HG03025 (cell line): ENCODE measurements around the gene ITM2B.

Source experiments
- ATAC-seq: cut with Tn5 transposase; IDR thresholded peaks from one replicate; pipeline ENCODE4 v1.9.1; 2021; ENCODE audit warnings: mild to moderate bottlenecking, moderate library complexity; ENCODE audit not compliant: unreplicated experiment, low FRiP score

The ITM2B gene

GRCh38 chr13:48255090-48255489, 22.1 kb downstream of the ITM2B start:
- no peak for ATAC-seq

GRCh38 chr13:48255954-48256353, 22.9 kb downstream of the ITM2B start:
- no peak for ATAC-seq

GRCh38 chr13:48258002-48258401, 25.0 kb downstream of the ITM2B start:
- ATAC-seq = no peak

- ATAC-seq = no peak
Measured at GRCh38 chr13:48258430-48258829, 25.4 kb downstream of the ITM2B start.

- no peak for ATAC-seq
Measured at GRCh38 chr13:48260970-48261369, 28.0 kb downstream of the ITM2B start.

GRCh38 chr13:48263196-48263595, 30.2 kb downstream of the ITM2B start:
- ATAC-seq = no peak

- no peak for ATAC-seq
Measured at GRCh38 chr13:48264058-48264457, 31.1 kb downstream of the ITM2B start.

GRCh38 chr13:48265217-48265815, 32.3 kb downstream of the ITM2B start:
- ATAC-seq = no peak

GRCh38 chr13:48266150-48266549, 33.1 kb downstream of the ITM2B start:
- ATAC-seq = no peak

- no peak for ATAC-seq
Measured at GRCh38 chr13:48266701-48267639, 34.0 kb downstream of the ITM2B start.

GRCh38 chr13:48268019-48268418, 35.0 kb downstream of the ITM2B start:
- no peak for ATAC-seq

- no peak for ATAC-seq
Measured at GRCh38 chr13:48273346-48273745, 40.3 kb downstream of the ITM2B start.

- ATAC-seq = no peak
Measured at GRCh38 chr13:48275507-48275906, 42.5 kb downstream of the ITM2B start.

GRCh38 chr13:48278806-48279205, 45.8 kb downstream of the ITM2B start:
- ATAC-seq = no peak

- no peak for ATAC-seq
Measured at GRCh38 chr13:48281556-48281955, 48.5 kb downstream of the ITM2B start.

GRCh38 chr13:48291730-48292129, 58.7 kb downstream of the ITM2B start:
- ATAC-seq = no peak

GRCh38 chr13:48292650-48293049, 59.6 kb downstream of the ITM2B start:
- no peak for ATAC-seq

- no peak for ATAC-seq
Measured at GRCh38 chr13:48294653-48295052, 61.6 kb downstream of the ITM2B start.

GRCh38 chr13:48295271-48295670, 62.3 kb downstream of the ITM2B start:
- no peak for ATAC-seq

GRCh38 chr13:48296528-48296927, 63.5 kb downstream of the ITM2B start:
- ATAC-seq = no peak

- no peak for ATAC-seq
Measured at GRCh38 chr13:48297131-48297786, 64.3 kb downstream of the ITM2B start.
